G401 (cell line): ENCODE results near the gene RHBDD1. TPM values are rescaled to one million over a fixed set of nuclear protein-coding genes. Genes with fewer than 3 reads are reported as not detected.
A peak's percentile ranks its signal among the peaks of the same experiment; 100 is the strongest.
"Not testable (repeated sequence)": the region's sequence is repeated elsewhere in the genome, so short reads cannot be mapped to it uniquely, and the experiment has no call there.

Experiments
- DNase-seq: peaks from one replicate; pipeline ENCODE4 v3.0.0-alpha.2; 2015; ENCODE audit warnings: low spot score
- in situ Hi-C: cut with HindIII; loops from 2 replicates; pipeline ENCODE4 v1.10.0; 2016; ENCODE audit warnings: low sequenced_read_pairs, mixed read lengths
- total RNA-seq: library from RNA; depleted of rRNA; stranded (reverse); fragments of >200 nt; shearing (Covaris generic); gene quantifications from 2 replicates; pipeline ENCODE4 v1.2.3, GENCODE V29; 2014

RHBDD1 gene
- total RNA-seq, 1 experiment from 2014 or later: 4.0 TPM

GRCh38 chr2:226837787-226838603 is 2.1 kb downstream of the RHBDD1 start:
- no peak for DNase-seq
- in situ Hi-C loops: no loop called here

- in situ Hi-C loops: no loop called here
- DNase-seq: no peak
Observed at GRCh38 chr2:226838722-226839121, 2.9 kb downstream of the RHBDD1 start.

GRCh38 chr2:226839161-226839560 is 3.3 kb downstream of the RHBDD1 start:
- DNase-seq: no peak
- in situ Hi-C loops: no loop called here

- in situ Hi-C loops: no loop called here
- DNase-seq: no peak
Observed at GRCh38 chr2:226839951-226840350, 4.1 kb downstream of the RHBDD1 start.

- in situ Hi-C loops, DNase-seq: not testable (repeated sequence)
Observed at GRCh38 chr2:226843001-226843400, 7.1 kb downstream of the RHBDD1 start.

- in situ Hi-C loops: no loop called here
- DNase-seq: no peak
Observed at GRCh38 chr2:226845386-226846116, 9.7 kb downstream of the RHBDD1 start.

GRCh38 chr2:226847090-226847489 is 11.2 kb downstream of the RHBDD1 start:
- in situ Hi-C loops: no loop called here
- no peak for DNase-seq

GRCh38 chr2:226847511-226847910 is 11.7 kb downstream of the RHBDD1 start:
- in situ Hi-C loops: no loop called here

GRCh38 chr2:226849349-226849748 is 13.5 kb downstream of the RHBDD1 start:
- in situ Hi-C loops: no loop called here
- peak; percentile 32 for DNase-seq

More at GRCh38 chr2:226847511-226847910, 11.7 kb downstream of the RHBDD1 start:
- no peak for DNase-seq

GRCh38 chr2:226850024-226850423 is 14.2 kb downstream of the RHBDD1 start:
- in situ Hi-C loops: no loop called here
- DNase-seq: no peak

GRCh38 chr2:226855787-226856186 is 19.9 kb downstream of the RHBDD1 start:
- in situ Hi-C loops: no loop called here
- no peak for DNase-seq

- no peak for DNase-seq
- in situ Hi-C loops: no loop called here
Observed at GRCh38 chr2:226860087-226860486, 24.2 kb downstream of the RHBDD1 start.

GRCh38 chr2:226862623-226863022 is 26.8 kb downstream of the RHBDD1 start:
- no peak for DNase-seq
- in situ Hi-C loops: no loop called here

GRCh38 chr2:226865273-226865672 is 29.4 kb downstream of the RHBDD1 start:
- in situ Hi-C loops: no loop called here
- DNase-seq: no peak

- in situ Hi-C loops: no loop called here
- no peak for DNase-seq
Observed at GRCh38 chr2:226865710-226866109, 29.9 kb downstream of the RHBDD1 start.

GRCh38 chr2:226868331-226869162 is 32.7 kb downstream of the RHBDD1 start:
- DNase-seq: no peak
- in situ Hi-C loops: no loop called here

GRCh38 chr2:226869371-226869770 is 33.5 kb downstream of the RHBDD1 start:
- in situ Hi-C loops: no loop called here
- DNase-seq: no peak

- in situ Hi-C loops: no loop called here
- no peak for DNase-seq
Observed at GRCh38 chr2:226873051-226873620, 37.3 kb downstream of the RHBDD1 start.

- DNase-seq: no peak
- in situ Hi-C loops: no loop called here
Observed at GRCh38 chr2:226873826-226874225, 38.0 kb downstream of the RHBDD1 start.
